HG03280 (cell line): ENCODE results near the gene PIK3R4.

ENCODE experiments used
- ATAC-seq: cut with Tn5 transposase; IDR thresholded peaks from one replicate; pipeline ENCODE4 v1.9.1; 2021; ENCODE audit warnings: mild to moderate bottlenecking, moderate library complexity; ENCODE audit not compliant: unreplicated experiment

Gene PIK3R4

GRCh38 chr3:130743354-130743753, 3.3 kb downstream of the PIK3R4 start:
- ATAC-seq, result no peak

DNA sequence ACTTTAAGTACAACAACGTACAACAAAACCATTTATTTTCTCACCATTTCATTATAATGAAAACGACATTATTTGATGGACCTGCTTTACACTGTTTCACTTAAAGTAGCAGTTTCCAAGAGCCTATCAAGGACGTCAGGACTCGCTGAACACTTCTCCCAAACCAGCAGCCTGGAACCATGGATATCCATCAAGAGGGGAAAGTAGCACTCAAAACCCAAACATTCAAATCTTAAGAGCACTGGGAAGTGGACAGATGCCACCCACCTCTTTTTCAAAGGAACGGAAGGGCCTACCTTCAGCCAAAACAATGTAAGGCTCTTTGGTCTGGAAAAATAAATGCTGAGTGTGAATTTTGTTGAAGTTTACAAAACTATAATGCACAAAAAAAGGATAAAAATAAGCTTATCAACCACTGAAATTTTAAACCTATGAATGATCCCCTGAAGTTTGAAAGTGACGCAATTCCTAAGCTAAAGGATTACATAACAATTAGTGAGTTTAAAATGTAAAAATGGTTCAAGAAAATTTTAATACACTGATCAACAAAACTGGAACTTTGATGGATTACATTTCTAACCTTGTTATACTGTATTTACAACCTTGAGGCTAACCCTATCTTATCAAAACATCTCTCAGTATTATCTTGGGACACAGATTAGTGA, 4.6 kb downstream of the PIK3R4 start:
- ATAC-seq, result no peak

DNA sequence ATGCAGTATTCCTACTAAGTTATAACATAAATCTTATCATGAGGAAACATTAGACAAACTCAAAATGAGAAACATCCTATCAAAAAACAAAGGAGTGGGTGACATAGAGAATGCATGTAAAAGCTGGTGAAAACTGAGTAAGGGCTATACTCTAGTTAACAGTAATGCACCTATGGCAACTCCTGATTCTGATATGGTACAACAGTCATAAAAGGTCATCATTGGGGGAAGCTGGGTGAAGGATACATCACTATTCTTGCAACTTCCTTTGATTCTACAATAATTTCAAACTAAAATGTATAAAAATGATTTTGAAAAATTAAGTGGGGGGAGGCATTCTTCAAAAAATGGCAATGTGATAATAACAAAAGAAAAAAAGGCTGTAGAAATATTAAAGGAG, 6.8 kb downstream of the PIK3R4 start:
- ATAC-seq, result no peak

- no peak for ATAC-seq
Observed at GRCh38 chr3:130738241-130738640, 8.4 kb downstream of the PIK3R4 start.

DNA sequence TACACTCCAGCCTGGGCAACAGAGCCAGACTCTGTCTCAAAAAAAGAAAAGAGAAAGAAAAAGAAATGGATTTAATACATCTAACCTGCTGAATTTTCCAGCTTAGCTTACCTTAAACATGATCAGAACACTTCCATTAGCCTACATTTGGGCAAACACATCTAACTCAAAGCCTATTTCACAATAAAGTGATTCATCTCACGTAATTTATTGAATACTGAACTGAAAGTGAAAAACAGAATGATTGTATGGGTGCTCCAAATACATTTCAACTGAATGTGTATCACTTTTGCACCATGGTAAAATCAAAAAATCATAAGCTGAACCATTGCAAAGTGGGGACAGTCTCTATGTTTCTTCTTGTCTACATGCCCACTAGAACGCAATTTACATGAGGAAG, 9.0 kb downstream of the PIK3R4 start:
- no peak for ATAC-seq

GRCh38 chr3:130733236-130733875, 13.3 kb downstream of the PIK3R4 start:
- no peak for ATAC-seq

DNA sequence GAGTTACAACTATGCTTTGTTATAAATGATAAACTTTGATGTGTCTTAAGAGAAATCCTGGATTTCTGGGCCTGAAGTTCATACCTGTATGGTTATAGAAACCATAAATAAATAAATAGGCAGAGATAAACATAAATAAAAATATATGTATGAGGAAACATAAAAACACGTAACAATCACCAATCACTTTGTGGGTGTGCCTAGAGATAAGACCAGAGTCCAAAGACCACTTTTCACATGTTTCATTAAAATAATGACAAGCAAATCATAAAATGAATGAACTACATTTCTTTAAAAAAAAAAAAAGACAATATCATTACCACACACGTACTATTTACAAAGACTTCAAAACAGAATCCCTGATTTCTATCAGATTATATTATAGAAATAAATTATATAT, 14.1 kb downstream of the PIK3R4 start:
- no peak for ATAC-seq

GRCh38 chr3:130731817-130732216, 14.8 kb downstream of the PIK3R4 start:
- no peak for ATAC-seq

DNA sequence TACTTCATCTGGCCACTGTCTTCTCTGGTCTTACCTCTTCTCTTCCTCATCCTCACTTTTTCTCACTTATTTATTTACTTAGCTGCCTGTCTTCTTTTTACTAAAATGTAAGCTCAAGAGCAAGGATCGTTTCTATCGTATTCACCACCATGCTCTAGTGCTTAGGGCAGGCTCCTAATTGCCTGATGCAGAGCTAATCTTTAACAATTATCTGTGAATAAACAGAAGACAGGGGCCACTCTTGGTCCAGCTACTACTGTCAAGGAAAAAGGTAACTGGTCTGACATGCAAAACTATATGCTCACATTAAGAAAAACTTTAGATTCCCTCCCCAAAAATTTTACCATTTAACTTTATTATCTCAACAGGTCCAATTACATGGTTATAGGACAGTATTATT, 17.5 kb downstream of the PIK3R4 start:
- ATAC-seq, result no peak

DNA sequence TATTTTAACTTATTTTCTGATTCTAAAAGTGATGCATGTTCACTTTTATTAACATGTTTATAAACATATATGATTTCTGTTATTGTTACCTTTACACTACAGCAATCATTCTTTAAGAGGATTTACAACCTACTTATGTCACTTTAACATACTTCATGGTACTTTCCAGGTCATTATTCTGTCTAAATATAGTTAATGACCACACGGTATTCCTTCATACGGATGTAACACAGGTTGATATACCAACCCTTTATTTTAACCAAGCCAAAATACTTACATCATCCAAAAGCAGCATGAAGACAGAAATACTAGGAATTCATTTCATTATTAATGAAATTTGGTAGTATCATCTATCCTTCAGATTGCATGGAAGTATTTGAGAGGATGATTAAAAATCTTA, 18.6 kb downstream of the PIK3R4 start:
- ATAC-seq, result no peak

- ATAC-seq, result no peak
Observed at GRCh38 chr3:130725746-130726145, 20.9 kb downstream of the PIK3R4 start.

- ATAC-seq, result no peak
Observed at GRCh38 chr3:130715616-130716015, 31.0 kb downstream of the PIK3R4 start.

DNA sequence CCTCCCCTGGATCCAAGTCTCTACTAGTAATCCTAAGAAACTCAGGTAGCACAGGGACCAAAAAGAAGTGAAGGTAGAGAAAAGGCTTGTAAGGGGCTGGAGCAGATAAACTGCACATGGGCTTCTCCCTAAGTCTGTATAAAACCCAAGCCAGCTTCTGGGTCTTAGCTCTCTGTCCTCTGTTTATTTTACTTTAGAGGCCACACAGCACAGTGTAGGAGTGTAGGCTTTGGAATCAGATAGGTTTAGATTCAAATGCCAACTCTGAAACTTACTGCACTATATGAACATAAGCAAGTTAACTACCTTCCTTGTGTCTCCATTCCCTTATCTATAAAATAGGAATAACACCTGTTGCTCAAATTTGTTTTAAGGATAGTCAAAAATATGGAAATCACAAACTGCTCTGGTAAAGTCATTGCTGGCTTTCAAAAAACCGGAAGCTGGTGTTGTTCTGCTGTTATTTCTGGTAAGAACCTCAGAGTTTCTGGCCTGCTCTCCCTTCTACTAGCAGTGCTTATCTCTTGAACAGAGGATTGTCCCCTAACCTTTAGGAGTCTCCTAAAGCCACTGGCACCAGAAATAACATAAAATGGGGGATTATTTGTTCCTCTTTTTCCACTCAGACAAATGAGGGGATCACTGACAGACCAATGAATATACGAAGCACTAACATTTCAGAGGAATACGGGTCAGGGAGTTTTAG, 33.8 kb downstream of the PIK3R4 start:
- ATAC-seq, result no peak

GRCh38 chr3:130711565-130712324, 34.9 kb downstream of the PIK3R4 start:
- no peak for ATAC-seq

DNA sequence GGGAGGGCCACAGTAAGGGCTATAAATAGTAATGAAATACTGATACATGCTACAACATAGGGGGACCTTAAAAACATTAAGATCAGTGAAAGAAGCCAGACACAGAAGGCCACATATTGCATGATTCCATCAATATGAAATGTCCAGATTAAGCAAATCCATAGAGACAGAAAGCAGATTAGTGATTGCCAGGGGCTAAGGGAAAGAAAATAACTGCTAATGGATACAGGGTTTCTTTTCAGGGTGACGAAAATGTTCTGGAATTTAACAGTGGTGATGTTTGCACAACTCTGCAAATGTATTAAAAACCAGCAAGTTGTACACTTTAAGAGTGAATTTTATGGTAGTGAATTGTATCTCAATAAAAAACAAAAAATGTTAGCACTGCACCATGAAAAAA, 37.0 kb downstream of the PIK3R4 start:
- no peak for ATAC-seq

DNA sequence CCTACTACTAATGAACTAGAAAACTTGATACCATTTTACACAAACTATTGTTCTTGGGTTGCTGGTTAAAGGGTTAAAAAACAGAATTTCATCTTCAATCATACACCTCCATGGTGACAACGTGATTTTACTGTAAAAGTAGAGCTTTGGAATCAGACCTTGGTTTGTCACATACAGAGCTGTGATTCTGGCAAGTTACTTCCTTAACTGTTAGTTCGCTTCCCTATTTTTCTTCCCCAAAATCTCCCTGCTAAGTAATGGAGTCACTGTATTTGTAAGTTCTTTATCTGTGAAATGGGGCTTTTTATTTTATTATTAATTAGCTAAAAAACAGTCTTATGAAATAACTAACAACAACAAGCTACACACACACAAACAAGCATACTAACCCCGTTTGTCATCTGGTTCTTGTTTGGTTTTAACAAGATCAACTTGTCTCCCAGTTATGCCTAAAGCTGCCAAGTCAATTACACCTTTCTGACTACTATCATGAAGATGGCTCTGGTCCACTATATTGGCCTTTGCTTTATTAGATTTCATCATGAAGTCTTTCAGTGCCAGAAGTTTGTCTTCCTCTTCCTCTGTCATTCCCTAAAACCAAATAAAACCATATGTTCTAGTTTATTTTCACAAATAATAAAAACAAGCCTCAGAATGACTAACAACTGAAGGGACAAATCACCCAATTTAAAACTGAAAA, 38.6 kb downstream of the PIK3R4 start:
- no peak for ATAC-seq

DNA sequence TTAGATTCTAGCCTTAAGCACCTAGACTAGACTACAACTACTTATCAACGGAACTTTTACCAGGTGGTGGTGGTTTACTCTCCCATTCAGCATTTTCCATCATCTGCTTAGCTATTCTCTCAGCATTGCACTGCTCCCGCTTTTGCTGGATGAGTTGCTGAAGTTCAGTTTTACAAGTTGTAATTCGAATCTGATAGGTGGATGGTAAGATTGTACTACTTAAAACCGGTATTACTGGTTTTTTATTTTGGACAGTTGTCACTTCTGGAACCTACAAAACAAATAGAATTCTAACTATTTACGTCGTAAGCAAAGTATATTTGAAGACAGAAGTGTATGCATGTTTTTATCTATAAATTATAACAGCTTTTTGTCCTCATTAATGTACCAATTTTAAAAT, 41.1 kb downstream of the PIK3R4 start:
- no peak for ATAC-seq

DNA sequence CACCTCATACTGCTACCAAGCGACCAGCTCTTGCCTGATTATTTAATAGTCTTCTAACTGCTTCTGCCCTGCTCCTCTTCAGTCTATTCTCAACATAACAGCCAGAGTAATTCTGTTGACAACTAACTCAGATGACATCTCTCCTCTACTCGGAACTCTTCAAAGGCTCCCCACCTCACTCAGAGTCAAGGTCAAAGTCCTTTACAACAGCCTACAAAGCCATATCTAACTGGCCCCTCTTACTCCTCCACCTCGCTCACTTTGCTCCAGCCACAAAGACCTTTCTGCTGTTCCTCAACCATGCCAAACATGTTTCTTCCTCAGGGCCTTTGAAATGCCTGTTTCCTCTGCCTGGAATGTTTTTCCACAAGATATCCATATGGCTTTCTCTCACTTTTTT, 43.6 kb downstream of the PIK3R4 start:
- ATAC-seq, result no peak

DNA sequence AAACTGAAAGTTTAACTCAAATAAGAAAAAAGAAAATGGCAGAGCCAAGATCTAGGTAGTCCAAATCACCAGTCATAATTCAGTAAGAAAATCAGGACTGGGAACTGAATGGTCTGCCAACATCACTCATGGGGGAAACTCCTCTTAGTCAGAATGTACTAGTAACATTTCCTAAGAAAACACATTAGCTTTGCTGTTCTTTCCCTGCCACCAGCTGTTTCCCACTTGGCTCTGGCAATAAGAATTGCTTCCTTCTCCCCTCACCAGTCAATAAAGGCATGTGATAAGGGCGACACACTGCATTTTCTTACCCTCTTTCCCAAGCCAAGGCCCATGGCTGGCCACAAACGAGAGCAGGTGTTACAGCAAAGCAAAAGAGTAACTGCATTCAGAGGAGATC, 46.1 kb downstream of the PIK3R4 start:
- no peak for ATAC-seq

- ATAC-seq, result no peak
Observed at GRCh38 chr3:130699765-130700164, 46.9 kb downstream of the PIK3R4 start.

GRCh38 chr3:130693314-130693713, 53.3 kb downstream of the PIK3R4 start:
- ATAC-seq, result no peak
